ENCODE data around the gene LRFN4.

LRFN4 gene

GRCh38 chr11:66858939-66859685 is 2.2 kb downstream of the LRFN4 start:
- DNase-seq = no peak

GRCh38 chr11:66859686-66860448 is 3.0 kb downstream of the LRFN4 start:
- no peak for DNase-seq

- no peak for DNase-seq
These were observed 3.6 kb downstream of the LRFN4 start for GRCh38 chr11:66860449-66860831.

GRCh38 chr11:66861038-66861773 is 4.3 kb downstream of the LRFN4 start:
- no peak for DNase-seq

- no peak for DNase-seq
These were observed 5.1 kb downstream of the LRFN4 start for GRCh38 chr11:66861774-66862558.

GRCh38 chr11:66862559-66863037 is 5.7 kb downstream of the LRFN4 start:
- no peak for DNase-seq

GRCh38 chr11:66863428-66864125 is 6.7 kb downstream of the LRFN4 start:
- DNase-seq = no peak

- no peak for DNase-seq
These were observed 7.5 kb downstream of the LRFN4 start for GRCh38 chr11:66864172-66864901.

- no peak for DNase-seq
These were observed 8.2 kb downstream of the LRFN4 start for GRCh38 chr11:66864924-66865697.

GRCh38 chr11:66866007-66866406 is 9.1 kb downstream of the LRFN4 start:
- DNase-seq = no peak

- no peak for DNase-seq
These were observed 9.7 kb downstream of the LRFN4 start for GRCh38 chr11:66866511-66866986.

GRCh38 chr11:66867425-66868040 is 10.7 kb downstream of the LRFN4 start:
- DNase-seq = no peak

- DNase-seq = no peak
These were observed 11.3 kb downstream of the LRFN4 start for GRCh38 chr11:66868082-66868725.

GRCh38 chr11:66868726-66869566 is 12.1 kb downstream of the LRFN4 start:
- no peak for DNase-seq

GRCh38 chr11:66869567-66869870 is 12.7 kb downstream of the LRFN4 start:
- no peak for DNase-seq

- DNase-seq = no peak
These were observed 13.3 kb downstream of the LRFN4 start for GRCh38 chr11:66870131-66870530.

- DNase-seq = no peak
These were observed 14.0 kb downstream of the LRFN4 start for GRCh38 chr11:66870616-66871520.

- no peak for DNase-seq
These were observed 14.6 kb downstream of the LRFN4 start for GRCh38 chr11:66871521-66871901.

Measured in HCEC 1CT (cell line).